Embryonic facial prominence (tissue), 1 donor: ENCODE data around the gene ASIC4.

Experiments
- DNase-seq: peaks from one replicate; pipeline ENCODE4 v3.0.0-alpha.2; 2016; ENCODE audit errors: extremely low spot score

ASIC4 gene

DNA sequence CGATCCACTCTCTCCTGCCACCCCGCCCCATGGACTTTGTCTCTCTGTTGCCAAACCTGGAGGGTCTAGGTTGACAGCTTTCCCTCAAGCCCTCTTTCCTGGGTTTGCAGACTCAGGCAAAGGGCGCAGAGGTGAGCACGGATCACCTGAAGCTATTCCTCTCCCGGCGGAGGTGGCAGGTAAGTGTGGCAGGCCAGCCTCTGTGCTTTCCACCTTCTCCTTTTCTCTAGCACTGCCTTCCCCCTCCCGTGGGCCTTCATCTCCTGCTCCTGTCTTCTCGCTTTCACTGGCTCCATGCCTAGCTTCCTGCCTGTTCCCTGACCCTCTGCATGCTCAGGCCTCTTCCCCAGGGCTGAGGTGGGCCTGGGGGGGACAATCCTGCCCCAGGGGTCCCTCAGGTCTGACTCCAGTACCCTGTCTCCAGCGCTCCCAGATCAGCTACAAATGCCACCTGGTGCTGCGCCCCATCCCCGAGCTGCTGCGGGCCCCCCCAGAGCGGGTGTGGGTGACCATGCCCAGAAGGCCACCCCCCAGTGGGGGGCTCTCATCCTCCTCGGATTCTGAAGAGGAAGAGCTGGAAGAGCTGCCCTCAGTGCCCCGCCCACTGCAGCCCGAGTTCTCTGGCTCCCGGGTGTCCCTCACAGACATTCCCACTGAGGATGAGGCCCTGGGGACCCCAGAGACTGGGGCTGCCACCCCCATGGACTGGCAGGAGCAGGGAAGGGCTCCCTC, 31.4 kb upstream of the ASIC4 start:
- no peak for DNase-seq

DNA sequence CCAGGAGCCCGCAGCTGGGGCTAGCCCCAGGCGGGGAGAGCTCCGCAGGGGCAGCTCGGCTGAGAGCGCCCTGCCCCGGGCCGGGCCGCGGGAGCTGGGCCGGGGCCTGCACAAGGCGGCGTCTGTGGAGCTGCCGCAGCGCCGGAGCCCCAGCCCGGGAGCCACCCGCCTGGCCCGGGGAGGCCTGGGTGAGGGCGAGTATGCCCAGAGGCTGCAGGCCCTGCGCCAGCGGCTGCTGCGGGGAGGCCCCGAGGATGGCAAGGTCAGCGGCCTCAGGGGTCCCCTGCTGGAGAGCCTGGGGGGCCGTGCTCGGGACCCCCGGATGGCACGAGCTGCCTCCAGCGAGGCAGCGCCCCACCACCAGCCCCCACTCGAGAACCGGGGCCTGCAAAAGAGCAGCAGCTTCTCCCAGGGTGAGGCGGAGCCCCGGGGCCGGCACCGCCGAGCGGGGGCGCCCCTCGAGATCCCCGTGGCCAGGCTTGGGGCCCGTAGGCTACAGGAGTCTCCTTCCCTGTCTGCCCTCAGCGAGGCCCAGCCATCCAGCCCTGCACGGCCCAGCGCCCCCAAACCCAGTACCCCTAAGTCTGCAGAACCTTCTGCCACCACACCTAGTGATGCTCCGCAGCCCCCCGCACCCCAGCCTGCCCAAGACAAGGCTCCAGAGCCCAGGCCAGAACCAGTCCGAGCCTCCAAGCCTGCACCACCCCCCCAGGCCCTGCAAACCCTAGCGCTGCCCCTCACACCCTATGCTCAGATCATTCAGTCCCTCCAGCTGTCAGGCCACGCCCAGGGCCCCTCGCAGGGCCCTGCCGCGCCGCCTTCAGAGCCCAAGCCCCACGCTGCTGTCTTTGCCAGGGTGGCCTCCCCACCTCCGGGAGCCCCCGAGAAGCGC, 30.6 kb upstream of the ASIC4 start:
- DNase-seq = no peak

DNA sequence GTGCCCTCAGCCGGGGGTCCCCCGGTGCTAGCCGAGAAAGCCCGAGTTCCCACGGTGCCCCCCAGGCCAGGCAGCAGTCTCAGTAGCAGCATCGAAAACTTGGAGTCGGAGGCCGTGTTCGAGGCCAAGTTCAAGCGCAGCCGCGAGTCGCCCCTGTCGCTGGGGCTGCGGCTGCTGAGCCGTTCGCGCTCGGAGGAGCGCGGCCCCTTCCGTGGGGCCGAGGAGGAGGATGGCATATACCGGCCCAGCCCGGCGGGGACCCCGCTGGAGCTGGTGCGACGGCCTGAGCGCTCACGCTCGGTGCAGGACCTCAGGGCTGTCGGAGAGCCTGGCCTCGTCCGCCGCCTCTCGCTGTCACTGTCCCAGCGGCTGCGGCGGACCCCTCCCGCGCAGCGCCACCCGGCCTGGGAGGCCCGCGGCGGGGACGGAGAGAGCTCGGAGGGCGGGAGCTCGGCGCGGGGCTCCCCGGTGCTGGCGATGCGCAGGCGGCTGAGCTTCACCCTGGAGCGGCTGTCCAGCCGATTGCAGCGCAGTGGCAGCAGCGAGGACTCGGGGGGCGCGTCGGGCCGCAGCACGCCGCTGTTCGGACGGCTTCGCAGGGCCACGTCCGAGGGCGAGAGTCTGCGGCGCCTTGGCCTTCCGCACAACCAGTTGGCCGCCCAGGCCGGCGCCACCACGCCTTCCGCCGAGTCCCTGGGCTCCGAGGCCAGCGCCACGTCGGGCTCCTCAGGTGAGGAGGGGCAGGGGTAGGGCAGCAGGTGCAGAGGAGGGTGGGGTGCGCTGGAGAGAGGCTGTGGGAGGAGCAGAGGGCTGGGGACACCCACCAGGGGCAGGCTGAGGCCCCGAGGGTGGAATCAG, 29.7 kb upstream of the ASIC4 start:
- no peak for DNase-seq

DNA sequence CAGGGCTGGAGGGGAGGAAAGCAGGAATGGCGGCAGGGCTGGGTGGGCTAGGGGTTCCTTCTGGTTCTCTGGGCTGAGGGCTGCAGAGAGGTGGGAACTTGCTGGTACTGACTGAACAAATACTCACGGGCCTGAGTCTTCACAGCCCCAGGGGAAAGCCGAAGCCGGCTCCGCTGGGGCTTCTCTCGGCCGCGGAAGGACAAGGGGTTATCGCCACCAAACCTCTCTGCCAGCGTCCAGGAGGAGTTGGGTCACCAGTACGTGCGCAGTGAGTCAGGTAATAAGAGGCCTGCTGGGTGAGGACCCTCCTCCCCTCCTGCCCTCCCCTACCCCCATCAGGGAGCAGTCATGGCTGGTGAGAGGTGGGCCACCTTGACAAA, 29.1 kb upstream of the ASIC4 start:
- no peak for DNase-seq

DNA sequence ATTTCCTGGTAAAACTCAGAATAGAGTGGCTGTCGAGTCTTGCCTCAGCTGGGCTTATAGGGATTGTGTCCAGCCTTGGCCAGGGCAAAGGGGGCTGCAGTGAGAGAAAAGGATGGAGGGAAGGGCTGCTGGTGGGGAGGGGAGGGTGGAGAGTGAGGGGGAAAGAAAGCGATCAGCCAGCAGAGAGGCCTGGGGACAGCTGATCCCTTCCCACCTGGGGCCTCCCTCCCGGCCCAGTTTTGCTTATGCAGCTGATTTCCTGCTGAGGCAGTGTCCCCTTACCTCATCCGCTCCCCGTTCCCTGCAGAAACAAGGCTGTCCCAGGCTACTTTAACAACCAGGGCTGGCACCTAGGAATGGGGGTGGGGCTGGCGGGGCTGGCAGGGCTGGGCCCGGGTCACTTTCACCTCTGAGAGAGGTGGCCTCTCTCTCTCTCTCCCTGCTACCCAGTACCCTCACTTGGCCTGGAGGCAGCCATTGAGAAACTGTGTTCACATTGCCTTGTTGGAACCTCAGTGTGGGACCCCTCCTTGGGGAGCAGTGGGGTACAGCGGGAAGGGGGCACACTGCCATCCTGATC, 27.8 kb upstream of the ASIC4 start:
- no peak for DNase-seq

DNA sequence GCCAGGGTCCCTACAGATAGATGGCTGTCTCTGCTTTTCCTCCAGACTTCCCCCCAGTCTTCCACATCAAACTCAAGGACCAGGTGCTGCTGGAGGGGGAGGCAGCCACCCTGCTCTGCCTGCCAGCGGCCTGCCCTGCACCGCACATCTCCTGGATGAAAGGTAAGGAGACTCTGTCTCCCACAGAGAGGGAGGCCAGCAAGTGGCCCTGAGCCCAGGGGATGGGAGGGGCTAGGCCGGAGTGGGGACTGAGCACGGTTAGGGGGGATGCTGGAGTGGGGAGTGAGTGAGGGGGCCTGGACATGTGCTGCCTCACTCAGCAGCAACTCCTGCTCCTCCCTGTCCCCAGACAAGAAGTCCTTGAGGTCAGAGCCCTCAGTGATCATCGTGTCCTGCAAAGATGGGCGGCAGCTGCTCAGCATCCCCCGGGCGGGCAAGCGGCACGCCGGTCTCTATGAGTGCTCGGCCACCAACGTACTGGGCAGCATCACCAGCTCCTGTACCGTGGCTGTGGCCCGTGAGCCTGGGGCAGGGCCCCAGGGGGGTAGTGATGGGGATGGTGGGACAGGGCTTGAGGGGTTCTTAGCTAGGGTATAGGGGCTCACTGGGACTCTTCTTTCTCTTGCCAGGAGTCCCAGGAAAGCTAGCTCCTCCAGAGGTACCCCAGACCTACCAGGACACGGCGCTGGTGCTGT, 26.0 kb upstream of the ASIC4 start:
- DNase-seq = no peak

DNA sequence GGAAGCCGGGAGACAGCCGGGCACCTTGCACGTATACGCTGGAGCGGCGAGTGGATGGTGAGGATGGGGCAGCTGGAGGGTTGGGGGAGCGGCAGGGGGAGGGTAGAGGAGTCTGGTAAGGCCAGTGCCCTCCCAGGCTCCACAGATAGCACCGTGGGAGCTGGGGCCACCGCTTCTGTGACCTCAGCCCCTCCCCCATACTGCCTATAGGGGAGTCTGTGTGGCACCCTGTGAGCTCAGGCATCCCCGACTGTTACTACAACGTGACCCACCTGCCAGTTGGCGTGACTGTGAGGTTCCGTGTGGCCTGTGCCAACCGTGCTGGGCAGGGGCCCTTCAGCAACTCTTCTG, 25.5 kb upstream of the ASIC4 start:
- DNase-seq = no peak

DNA sequence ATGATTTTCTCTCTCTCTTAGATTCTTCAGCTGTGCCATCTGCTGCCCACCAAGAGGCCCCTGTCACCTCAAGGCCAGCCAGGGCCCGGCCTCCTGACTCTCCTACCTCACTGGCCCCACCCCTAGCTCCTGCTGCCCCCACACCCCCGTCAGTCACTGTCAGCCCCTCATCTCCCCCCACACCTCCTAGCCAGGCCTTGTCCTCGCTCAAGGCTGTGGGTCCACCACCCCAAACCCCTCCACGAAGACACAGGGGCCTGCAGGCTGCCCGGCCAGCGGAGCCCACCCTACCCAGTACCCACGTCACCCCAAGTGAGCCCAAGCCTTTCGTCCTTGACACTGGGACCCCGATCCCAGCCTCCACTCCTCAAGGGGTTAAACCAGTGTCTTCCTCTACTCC, 25.0 kb upstream of the ASIC4 start:
- DNase-seq = no peak

DNA sequence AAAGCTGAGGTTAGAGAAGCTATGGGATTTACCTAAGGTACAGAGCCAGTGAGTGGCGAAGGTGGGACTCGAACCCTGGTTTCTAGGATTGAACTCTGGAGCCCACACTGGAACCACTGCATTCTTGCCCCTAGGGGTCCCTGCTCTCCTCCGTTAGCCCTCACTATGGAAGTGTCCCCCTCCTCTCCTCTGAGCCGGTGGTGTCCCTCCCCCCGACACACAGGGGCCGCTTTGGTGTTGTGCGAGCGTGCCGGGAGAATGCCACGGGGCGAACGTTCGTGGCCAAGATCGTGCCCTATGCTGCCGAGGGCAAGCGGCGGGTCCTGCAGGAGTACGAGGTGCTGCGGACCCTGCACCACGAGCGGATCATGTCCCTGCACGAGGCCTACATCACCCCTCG, 24.1 kb upstream of the ASIC4 start:
- no peak for DNase-seq

DNA sequence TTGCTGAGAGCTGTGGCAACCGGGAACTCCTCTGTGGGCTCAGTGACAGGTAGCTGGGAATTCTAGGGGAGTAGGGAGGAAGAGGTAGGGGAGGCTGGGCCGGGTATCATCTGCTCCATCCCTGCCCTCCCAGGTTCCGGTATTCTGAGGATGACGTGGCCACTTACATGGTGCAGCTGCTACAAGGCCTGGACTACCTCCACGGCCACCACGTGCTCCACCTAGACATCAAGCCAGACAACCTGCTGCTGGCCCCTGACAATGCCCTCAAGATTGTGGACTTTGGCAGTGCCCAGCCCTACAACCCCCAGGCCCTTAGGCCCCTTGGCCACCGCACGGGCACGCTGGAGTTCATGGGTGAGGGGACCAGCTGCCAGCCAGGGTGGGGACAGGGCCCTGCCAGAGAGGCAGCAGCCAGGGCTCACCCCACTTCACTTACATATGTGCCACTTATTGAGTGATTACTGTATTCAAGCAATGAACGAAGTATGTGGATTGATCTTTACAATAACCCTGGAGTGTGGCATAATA, 23.6 kb upstream of the ASIC4 start:
- DNase-seq = no peak

DNA sequence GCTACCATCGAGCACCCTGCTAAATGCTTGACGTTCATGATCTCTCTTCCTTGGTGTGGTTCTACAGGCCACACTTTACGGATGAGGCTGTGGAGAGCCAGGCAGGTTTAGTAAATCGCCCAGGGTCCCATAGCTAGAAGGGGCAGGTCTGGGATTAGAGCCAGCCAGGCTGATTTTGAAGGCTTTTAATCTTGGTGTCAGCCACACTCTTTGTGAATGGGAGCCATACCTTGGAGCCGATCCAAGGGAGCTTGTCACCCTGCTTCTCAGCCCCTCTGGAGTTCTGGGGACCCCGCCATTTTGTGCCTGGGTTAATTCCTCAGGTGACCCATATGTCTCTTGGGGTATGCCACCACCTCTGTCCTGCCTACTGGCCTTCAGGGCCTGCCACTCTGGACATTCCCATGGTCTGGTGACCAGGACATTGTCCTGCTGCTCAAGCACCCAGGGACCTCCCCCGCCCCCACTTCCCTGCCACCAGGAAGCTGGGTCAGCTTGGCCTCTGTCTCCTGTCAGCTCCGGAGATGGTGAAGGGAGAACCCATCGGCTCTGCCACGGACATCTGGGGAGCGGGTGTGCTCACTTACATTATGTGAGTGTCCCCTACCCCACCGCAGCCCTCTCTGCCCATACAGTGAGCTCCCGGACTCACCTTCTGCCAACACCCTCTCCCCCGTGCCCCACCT, 22.9 kb upstream of the ASIC4 start:
- DNase-seq = no peak

DNA sequence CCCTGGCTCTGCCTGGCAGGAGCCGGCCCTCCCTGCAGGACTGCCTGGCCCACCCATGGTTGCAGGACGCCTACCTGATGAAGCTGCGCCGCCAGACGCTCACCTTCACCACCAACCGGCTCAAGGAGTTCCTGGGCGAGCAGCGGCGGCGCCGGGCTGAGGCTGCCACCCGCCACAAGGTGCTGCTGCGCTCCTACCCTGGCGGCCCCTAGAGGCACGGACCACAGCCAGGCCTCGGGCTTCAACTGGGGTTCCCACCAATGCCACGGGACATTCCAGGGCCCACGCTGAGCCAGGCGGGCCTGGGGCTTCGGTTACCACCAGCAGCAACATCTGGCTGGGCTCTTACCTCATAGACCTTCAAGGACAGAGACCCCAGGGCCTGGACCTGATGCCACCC, 21.7 kb upstream of the ASIC4 start:
- DNase-seq = no peak

DNA sequence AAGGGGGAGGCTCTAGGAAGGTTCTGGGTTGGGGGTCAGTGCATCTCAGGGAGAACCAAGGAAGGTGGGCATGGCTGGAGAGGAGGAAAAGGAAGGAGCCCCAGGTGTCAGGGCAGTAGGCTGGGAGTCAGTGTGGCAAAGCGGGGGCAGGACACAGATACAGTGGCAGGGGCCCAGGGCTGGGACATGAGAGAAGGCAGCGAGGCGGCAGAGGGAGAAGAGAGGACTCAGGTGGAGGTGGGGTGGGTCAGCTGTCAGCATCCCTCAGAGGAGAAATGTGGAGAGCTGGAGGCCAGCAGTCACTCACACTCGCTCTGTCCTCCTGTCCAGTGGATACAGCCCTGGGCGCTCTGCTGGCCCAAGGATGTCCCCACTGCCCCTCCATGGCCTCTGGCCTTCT, 21.2 kb upstream of the ASIC4 start:
- DNase-seq = no peak

DNA sequence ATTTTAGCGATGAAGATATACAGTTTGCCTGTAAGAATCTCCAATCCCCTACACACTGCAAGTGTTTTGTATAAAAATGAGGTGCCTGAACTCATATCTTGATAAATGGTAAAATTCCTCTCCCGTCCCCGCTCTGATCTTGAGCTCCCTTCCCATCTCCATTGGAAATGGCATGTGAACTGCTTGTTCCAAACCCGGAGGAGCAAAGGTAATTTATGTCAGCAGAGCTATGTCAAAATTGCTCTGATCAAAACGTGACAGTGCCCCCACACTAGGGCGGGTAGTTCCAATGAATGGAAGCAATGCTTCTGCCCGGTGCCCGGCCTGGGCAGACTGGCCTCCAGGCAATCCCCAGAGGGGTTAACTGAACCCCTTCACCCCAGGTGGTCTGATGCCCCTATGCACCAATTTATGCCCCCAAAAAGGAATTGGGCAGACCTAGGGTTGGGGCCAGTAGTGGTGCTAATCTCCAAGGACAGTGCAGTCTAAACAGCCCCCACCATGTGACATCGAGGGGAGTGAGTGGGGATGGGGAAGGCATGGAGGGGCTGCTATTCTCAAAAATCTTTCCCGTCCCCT, 19.2 kb upstream of the ASIC4 start:
- no peak for DNase-seq

DNA sequence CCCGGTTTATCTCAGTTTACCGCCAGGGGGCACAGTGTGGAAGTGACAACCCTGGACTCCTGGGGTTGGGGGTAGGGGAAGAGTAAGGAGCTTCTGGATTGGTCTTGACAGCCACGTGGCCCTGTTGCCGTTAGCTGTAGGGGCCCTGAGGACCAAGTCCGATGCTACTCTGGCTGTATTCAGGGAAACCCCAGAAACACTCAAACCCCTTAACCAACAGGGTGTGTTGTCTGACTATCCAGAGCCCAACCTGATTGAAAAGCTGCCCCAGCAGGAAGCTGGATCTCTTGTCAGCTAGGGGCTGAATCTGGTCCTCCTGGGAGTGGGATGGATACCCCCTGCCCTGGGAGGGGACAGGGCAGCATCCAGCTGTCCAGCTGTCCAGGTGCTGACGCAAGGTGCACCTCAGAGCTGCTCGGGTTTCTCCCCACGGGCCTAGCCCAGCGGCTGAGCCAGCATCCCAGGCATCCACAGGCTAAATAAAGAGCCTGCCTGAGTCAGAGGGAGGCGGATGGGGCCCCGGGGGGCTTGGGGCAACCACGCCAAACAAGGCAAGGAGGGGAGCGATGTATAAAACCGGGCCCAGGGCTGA, 18.7 kb upstream of the ASIC4 start:
- no peak for DNase-seq

DNA sequence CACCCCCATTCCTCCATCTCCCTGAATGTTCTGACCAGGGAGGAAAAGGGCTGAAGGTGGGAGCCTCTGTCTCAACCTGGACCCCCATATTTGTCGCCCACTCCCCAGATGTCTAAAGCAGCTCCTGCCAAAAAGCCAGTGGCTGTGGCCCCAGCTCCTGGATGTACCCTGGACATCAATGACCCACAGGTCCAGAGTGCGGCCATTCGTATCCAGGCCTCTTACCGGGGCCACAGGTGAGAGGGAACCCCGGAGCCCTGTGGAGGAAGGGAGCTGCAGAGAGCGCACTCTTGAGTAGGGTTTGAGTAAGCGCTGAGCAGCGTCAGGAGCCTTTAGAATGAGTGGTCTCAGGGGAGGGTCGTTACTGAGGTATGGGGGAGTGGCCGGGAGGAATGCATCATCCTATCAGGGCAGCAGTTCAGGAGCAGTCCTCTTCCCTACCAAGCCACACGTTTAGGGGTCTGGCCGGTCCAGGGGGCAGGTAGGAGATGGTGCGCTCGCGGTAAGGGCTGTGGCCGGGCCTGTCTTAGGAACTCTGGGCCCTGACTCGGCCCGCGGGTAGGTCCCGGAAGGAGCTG, 17.9 kb upstream of the ASIC4 start:
- no peak for DNase-seq

DNA sequence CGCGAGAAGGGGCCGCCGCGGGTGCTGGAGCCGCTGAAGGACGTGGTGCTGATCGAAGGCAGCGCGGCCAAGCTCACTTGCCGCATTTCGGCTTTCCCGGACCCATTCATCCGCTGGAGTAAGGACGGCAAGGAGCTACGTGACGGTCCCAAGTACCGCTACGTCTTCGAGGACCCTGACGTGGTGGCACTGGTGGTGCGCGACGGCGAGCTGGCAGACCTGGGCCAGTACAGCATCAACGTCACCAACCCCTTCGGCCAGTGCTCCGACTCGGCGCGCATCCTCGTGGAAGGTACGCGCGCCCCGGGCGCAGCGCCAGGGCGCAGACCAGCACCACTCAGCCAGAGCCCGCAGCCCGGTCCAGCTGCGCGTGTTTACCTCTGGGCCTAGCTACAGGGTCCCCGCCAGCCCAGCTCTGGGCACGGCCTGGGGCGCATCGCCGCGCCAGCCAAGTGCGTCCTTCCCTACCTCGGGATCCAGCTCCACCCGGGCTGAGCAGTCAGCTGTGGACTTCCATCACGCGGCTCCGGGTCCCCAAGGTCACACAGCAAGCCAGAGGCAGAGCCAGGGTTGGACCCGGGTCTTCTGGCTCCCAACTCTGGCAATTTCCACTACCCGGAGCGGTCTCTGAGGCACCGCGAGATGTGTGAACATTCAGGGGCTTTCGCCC, 17.3 kb upstream of the ASIC4 start:
- DNase-seq = no peak

DNA sequence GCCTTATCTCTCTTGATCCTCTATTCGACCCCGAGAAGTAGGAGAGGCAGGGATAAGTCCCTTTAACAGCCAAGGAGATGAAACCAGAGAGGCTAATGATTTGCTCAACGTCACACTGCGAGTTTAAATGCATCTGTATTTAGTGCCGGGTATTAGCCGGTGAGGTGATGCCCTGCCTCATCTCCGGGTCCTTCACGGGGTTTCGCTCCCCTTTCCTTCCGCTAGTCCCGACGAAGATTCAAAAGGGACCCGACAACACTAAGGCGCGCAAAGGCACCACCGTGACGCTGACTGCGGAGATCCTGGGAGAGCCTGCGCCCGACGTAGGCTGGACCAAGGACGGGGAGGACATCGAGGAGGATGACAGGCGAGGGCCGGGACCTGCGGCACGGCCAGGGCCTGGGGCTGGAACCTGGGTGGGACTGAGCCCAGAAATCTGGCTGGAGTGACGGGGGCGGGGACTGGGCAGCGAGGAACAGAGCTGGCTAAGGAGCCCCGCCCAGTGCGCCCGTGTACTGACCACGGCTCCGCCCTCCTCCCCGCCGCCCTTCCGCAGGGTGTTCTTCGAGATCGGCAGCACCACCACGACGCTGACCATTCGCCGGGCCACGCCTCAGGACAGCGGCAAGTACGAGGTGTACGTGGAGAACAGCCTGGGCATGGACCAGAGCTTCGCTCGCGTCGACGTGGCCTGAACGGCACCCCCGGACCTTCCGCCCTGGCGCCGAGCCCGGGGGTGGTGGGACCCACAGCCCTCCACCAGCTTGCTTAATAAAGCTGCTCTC, 16.6 kb upstream of the ASIC4 start:
- DNase-seq = no peak
